Activated naive CD4-positive, alpha-beta T cell (primary cell): ENCODE data around the gene TMBIM1.

Experiments
- DNase-seq, 4 experiments: peaks; one replicate each; lab custom pipeline; 2025; lab: John Stamatoyannopoulos, UW

TMBIM1 gene

GRCh38 chr2:218272531-218273212 lies 19.6 kb downstream of the TMBIM1 start:
- peak; percentile 28 to 62 (median 50) for DNase-seq

- DNase-seq = no peak
These were observed 20.3 kb downstream of the TMBIM1 start for GRCh38 chr2:218271865-218272530.

- DNase-seq = no peak
These were observed 20.9 kb downstream of the TMBIM1 start for GRCh38 chr2:218271487-218271797.

GRCh38 chr2:218270721-218271486 lies 21.4 kb downstream of the TMBIM1 start:
- DNase-seq = no peak

- DNase-seq = peak; percentile 98 to 100 (median 100)
These were observed 22.2 kb downstream of the TMBIM1 start, which contains the start of the genes AAMP and PNKD for GRCh38 chr2:218269900-218270720. TSS of gene AAMP (minus strand) at chr2:218270137. CDS start at chr2:218270086, 51 bp downstream. TSS of gene PNKD (plus strand) at chr2:218270519. CDS start at chr2:218270536, 17 bp downstream.

GRCh38 chr2:218267259-218267658 lies 25.0 kb downstream of the TMBIM1 start:
- DNase-seq = no peak

- DNase-seq = no peak
These were observed 25.9 kb downstream of the TMBIM1 start for GRCh38 chr2:218266316-218266979.

- DNase-seq = no peak
These were observed 26.7 kb downstream of the TMBIM1 start for GRCh38 chr2:218265626-218266025.

GRCh38 chr2:218264773-218265561 lies 27.3 kb downstream of the TMBIM1 start:
- DNase-seq = no peak

GRCh38 chr2:218263817-218264641 lies 28.3 kb downstream of the TMBIM1 start:
- no peak for DNase-seq

- no peak for DNase-seq
These were observed 29.4 kb downstream of the TMBIM1 start for GRCh38 chr2:218262631-218263586.

GRCh38 chr2:218262237-218262600 lies 30.1 kb downstream of the TMBIM1 start:
- no peak for DNase-seq

GRCh38 chr2:218261423-218262236 lies 30.7 kb downstream of the TMBIM1 start:
- no peak for DNase-seq

GRCh38 chr2:218260742-218261422 lies 31.4 kb downstream of the TMBIM1 start, which contains the start of gene GPBAR1:
TSS of gene GPBAR1 (plus strand) at chr2:218261015. CDS start at chr2:218262725, 1,710 bp downstream.
- no peak for DNase-seq

GRCh38 chr2:218260166-218260565 lies 32.1 kb downstream of the TMBIM1 start:
- DNase-seq = no peak

GRCh38 chr2:218259099-218259961 lies 33.0 kb downstream of the TMBIM1 start:
- DNase-seq = no peak
